Osteoblast (primary cell): ENCODE data around the gene PRR14L. TPM values are rescaled to one million over a fixed set of nuclear protein-coding genes. Genes with fewer than 3 reads are reported as not detected.

ENCODE experiments used
- DNase-seq: peaks from one replicate; pipeline ENCODE4 v3.0.0; 2011; ENCODE audit warnings: low spot score, mixed read lengths; ENCODE audit not compliant: insufficient read length; ENCODE audit errors: missing footprints
- H2AFZ ChIP-seq: 2 replicates; pipeline ENCODE4 v1.6.0; 2011; ENCODE audit warnings: mild to moderate bottlenecking, low read length
- H3K27ac ChIP-seq: 2 replicates; pipeline ENCODE4 v1.5.1; 2011; ENCODE audit warnings: mild to moderate bottlenecking, low read depth, low read length, moderate library complexity
- H3K27me3 ChIP-seq: 2 replicates; pipeline ENCODE4 v1.6.0; 2012; ENCODE audit warnings: mild to moderate bottlenecking, control low read depth, inconsistent platforms, low read length, moderate library complexity; ENCODE audit not compliant: insufficient read depth
- H3K36me3 ChIP-seq: 2 replicates; pipeline ENCODE4 v1.5.1; 2011; ENCODE audit warnings: mild to moderate bottlenecking, low read length, control low read depth, moderate library complexity; ENCODE audit not compliant: insufficient read depth
- H3K4me1 ChIP-seq: 2 replicates; pipeline ENCODE4 v1.5.1; 2011; ENCODE audit warnings: mild to moderate bottlenecking, low read length, control low read depth, moderate library complexity; ENCODE audit not compliant: insufficient read depth
- H3K4me2 ChIP-seq: 2 replicates; pipeline ENCODE4 v1.6.0; 2011; ENCODE audit warnings: mild to moderate bottlenecking, low read length; ENCODE audit not compliant: insufficient read depth
- H3K4me3 ChIP-seq: fragments of 200-600 bp; sonication (generic); 3 replicates; pipeline ENCODE4 v1.5.1; 2012; ENCODE audit warnings: mild to moderate bottlenecking, low read length, inconsistent platforms; ENCODE audit not compliant: insufficient read depth
- H3K79me2 ChIP-seq: 2 replicates; pipeline ENCODE4 v1.6.0; 2012; ENCODE audit warnings: mild to moderate bottlenecking, low read length, control low read depth, inconsistent platforms; ENCODE audit not compliant: insufficient read depth
- H3K9me3 ChIP-seq: 2 replicates; pipeline ENCODE4 v1.5.1; 2011; ENCODE audit warnings: low read depth, low read length, control low read depth
- H4K20me1 ChIP-seq: 2 replicates; pipeline ENCODE4 v1.6.0; 2012; ENCODE audit warnings: mild to moderate bottlenecking, low read length, control low read depth; ENCODE audit not compliant: insufficient read depth
- CTCF ChIP-seq: IDR thresholded peaks from 2 replicates; pipeline ENCODE4 v1.5.1; 2011; ENCODE audit warnings: mild to moderate bottlenecking, low read depth, low read length, moderate library complexity; ENCODE audit errors: extremely low read depth
- total RNA-seq: library from RNA; depleted of rRNA; stranded (reverse); fragments of >200 nt; gene quantifications from 2 replicates; pipeline ENCODE4 v1.2.3, GENCODE V29; 2012

Gene PRR14L
- total RNA-seq, 1 donor: 22.1 TPM

- DNase-seq: no peak
- Histone ChIP-seq H3K27ac (peak overlapping the region; percentile 36), H3K4me3 (no peak overlapping the region), H3K9me3 (no peaks in the 10 kb centered on the region), H2AFZ (no peak overlapping the region), H3K4me1 (peaks cover 26% of the 10 kb centered on the region), H3K4me2 (no peak overlapping the region), H3K27me3 (no peaks in the 10 kb centered on the region), H3K79me2 (peaks cover 73% of the 10 kb centered on the region), H4K20me1 (peaks cover 8% of the 10 kb centered on the region), H3K36me3 (peaks cover 17% of the 10 kb centered on the region)
- no peak for TF ChIP-seq CTCF
These were observed 98.3 kb downstream of the PRR14L start for GRCh38 chr22:31651664-31652063.

GRCh38 chr22:31650391-31650790 is 99.5 kb downstream of the PRR14L start:
- peak; percentile 38 for DNase-seq
- H3K4me2 ChIP-seq: peak overlapping the region; percentile 26
- no peak overlapping the region for H2AFZ ChIP-seq
- H3K27me3 ChIP-seq: no peaks in the 10 kb centered on the region
- peak overlapping the region; percentile 77 for H3K27ac ChIP-seq
- peaks cover 17% of the 10 kb centered on the region for H3K36me3 ChIP-seq
- H4K20me1 ChIP-seq: peaks cover 8% of the 10 kb centered on the region
- no peak for TF ChIP-seq CTCF
- H3K9me3 ChIP-seq: no peaks in the 10 kb centered on the region
- no peak overlapping the region for H3K4me3 ChIP-seq
- H3K79me2 ChIP-seq: peaks cover 62% of the 10 kb centered on the region
- peaks cover 36% of the 10 kb centered on the region for H3K4me1 ChIP-seq

GRCh38 chr22:31647523-31648320 is 102.2 kb downstream of the PRR14L start:
- Histone ChIP-seq H3K79me2 (peaks cover 51% of the 10 kb centered on the region), H3K4me3 (no peak overlapping the region), H2AFZ (no peak overlapping the region), H3K4me2 (peak overlapping the region; percentile 25), H3K36me3 (peaks cover 23% of the 10 kb centered on the region), H3K4me1 (peaks cover 36% of the 10 kb centered on the region), H3K9me3 (no peaks in the 10 kb centered on the region), H3K27ac (peak overlapping the region; percentile 98), H4K20me1 (no peaks in the 10 kb centered on the region), H3K27me3 (no peaks in the 10 kb centered on the region)
- DNase-seq: peak; percentile 58
- no peak for TF ChIP-seq CTCF

- Histone ChIP-seq H3K4me1 (peaks cover 36% of the 10 kb centered on the region), H3K4me2 (peak overlapping the region; percentile 18), H3K79me2 (peaks cover 51% of the 10 kb centered on the region), H3K36me3 (peaks cover 27% of the 10 kb centered on the region), H2AFZ (no peak overlapping the region), H3K27me3 (no peaks in the 10 kb centered on the region), H3K4me3 (no peak overlapping the region), H3K27ac (peak overlapping the region; percentile 98), H3K9me3 (no peaks in the 10 kb centered on the region), H4K20me1 (peaks cover 3% of the 10 kb centered on the region)
- no peak for DNase-seq
- TF ChIP-seq CTCF: no peak
These were observed 102.9 kb downstream of the PRR14L start for GRCh38 chr22:31647066-31647465.
